ENCODE measurements around the gene NOL12. TPM values are rescaled to one million over a fixed set of nuclear protein-coding genes. Genes with fewer than 3 reads are reported as not detected.

NOL12 gene
- total RNA-seq = 10 to 100 TPM; 24.0 to 55.3 (median 30.2) TPM
- polyA plus RNA-seq = 10 to 100 TPM; 28.5 to 33.9 (median 31.1) TPM
- long read RNA-seq, donor 1, transcript NOL12-202 (7 exons, 945 nt) = major isoform, 8 of 11 reads
- long read RNA-seq, donor 1, partial matches to known transcripts = 0 of 11 reads
- long read RNA-seq, donor 1, other reads (novel, unspliced or antisense) = 0 of 11 reads
- long read RNA-seq, donor 2, transcript NOL12-202 (7 exons, 945 nt) = major isoform, 8 of 11 reads
- long read RNA-seq, donor 2, partial matches to known transcripts = 0 of 11 reads
- long read RNA-seq, donor 2, other reads (novel, unspliced or antisense) = 0 of 11 reads

- peaks cover 0 to 36% (median 34%) of the 10 kb centered on the region in 6 donors for H3K36me3 ChIP-seq
- H3K27me3 ChIP-seq (replicated peaks in 1 of 7) = no peaks in the 10 kb centered on the region
- H3K27ac ChIP-seq = peak within 1 kb of the TSS; percentile 84 to 95 (median 88)
- DNase-seq = peak; percentile 94
- WGBS, 5 donors = 2 to 3% (median 3%) methylated on average over 61 to 62 of the region's 62 CpGs
- TF ChIP-seq POLR2A (IDR thresholded peaks at IDR 0.05) (no peak), CTCF (IDR thresholded peaks at IDR 0.05 in 8 of 11, conservative IDR thresholded peaks at IDR 0.05 in 3 of 11) (peak in 4 of 11 experiments; percentile 7 to 21 (median 17)), POLR2AphosphoS5 (IDR thresholded peaks at IDR 0.05) (peak; percentile 84 to 90 (median 89))
- peak within 1 kb of the TSS; percentile 79 to 99 (median 98) for H3K4me3 ChIP-seq
- no peaks in the 10 kb centered on the region for H3K9me3 ChIP-seq
- intact Hi-C loops (cut with DNase I; ENCODE audit: low total_unique reads) = no loop called here
- peaks cover 16 to 46% (median 33%) of the 10 kb centered on the region in 6 donors for H3K4me1 ChIP-seq
These were observed at the start of gene NOL12 for GRCh38 chr22:37686002-37686982. TSS of gene NOL12 (plus strand) at chr22:37686343. CDS start at chr22:37686393, 50 bp downstream.

GRCh38 chr22:37636949-37637273, 49.2 kb upstream of the NOL12 start:
- DNase-seq = no peak
- Histone ChIP-seq H3K27ac (peak overlapping the region; percentile 36 to 96 (median 90)), H3K4me3 (peak overlapping the region in 1 of 8 donors; percentile 30), H3K36me3 (peaks cover 0 to 21% (median 7%) of the 10 kb centered on the region in 6 donors), H3K9me3 (no peaks in the 10 kb centered on the region), H3K4me1 (peaks cover 69 to 100% (median 98%) of the 10 kb centered on the region in 6 donors), H3K27me3 (replicated peaks in 1 of 7) (peaks cover 0 to 8% (median 0%) of the 10 kb centered on the region in 7 donors)
- intact Hi-C loops (cut with DNase I; ENCODE audit: low total_unique reads) = no loop called here
- TF ChIP-seq CTCF (IDR thresholded peaks at IDR 0.05 in 8 of 11, conservative IDR thresholded peaks at IDR 0.05 in 3 of 11) (no peak), POLR2AphosphoS5 (IDR thresholded peaks at IDR 0.05) (no peak), POLR2A (IDR thresholded peaks at IDR 0.05) (no peak)
- WGBS, 5 donors = 45 to 50% (median 45%) methylated on average over 3 of the region's 3 CpGs

GRCh38 chr22:37638391-37639069, 47.6 kb upstream of the NOL12 start:
- H3K27ac ChIP-seq = peak overlapping the region; percentile 83 to 96 (median 90)

More at GRCh38 chr22:37638391-37639069, 47.6 kb upstream of the NOL12 start:
- H3K27me3 ChIP-seq (replicated peaks in 1 of 7) = peaks cover 0 to 8% (median 0%) of the 10 kb centered on the region in 7 donors
- DNase-seq = peak; percentile 81
- intact Hi-C loops (cut with DNase I; ENCODE audit: low total_unique reads) = no loop called here
- no peak for TF ChIP-seq POLR2A (IDR thresholded peaks at IDR 0.05)
- TF ChIP-seq POLR2AphosphoS5 (IDR thresholded peaks at IDR 0.05) = peak; percentile 24 to 60 (median 47)
- no peaks in the 10 kb centered on the region for H3K9me3 ChIP-seq
- peak overlapping the region; percentile 56 to 92 (median 69) for H3K4me3 ChIP-seq
- peaks cover 65 to 100% (median 98%) of the 10 kb centered on the region in 6 donors for H3K4me1 ChIP-seq
- 34 to 47% (median 37%) methylated on average over 10 to 11 of the region's 11 CpGs for WGBS, 5 donors
- H3K36me3 ChIP-seq = peaks cover 0 to 27% (median 20%) of the 10 kb centered on the region in 6 donors

All from spleen (tissue), 13 donors.